GM23338 (cell line): ENCODE measurements around the gene RIF1. TPM values are rescaled to one million over a fixed set of nuclear protein-coding genes. Genes with fewer than 3 reads are reported as not detected.

Experiments
- ATAC-seq: fragments of 200-7000 bp; cut with Tn5 transposase; 3 replicates; pipeline ENCODE4 v1.9.1; 2020
- DNase-seq: peaks from one replicate; pipeline ENCODE4 v3.0.0-alpha.2; 2015; ENCODE audit warnings: low spot score
- H2AFZ ChIP-seq: fragments of 200-600 bp; sonication (generic); 2 replicates; pipeline ENCODE4 v1.8.0; 2016; ENCODE audit warnings: antibody characterized with exemption, mild to moderate bottlenecking, moderate library complexity
- H3F3A ChIP-seq: fragments of 200-600 bp; sonication (generic); replicated peaks from 2 replicates; pipeline ENCODE4 v1.8.0; 2017; ENCODE audit warnings: antibody characterized with exemption, mixed run types, low read depth
- H3K27ac ChIP-seq: fragments of 200-600 bp; sonication (generic); 2 replicates; pipeline ENCODE4 v1.6.1; 2016; ENCODE audit warnings: low read depth
- H3K27me3 ChIP-seq: fragments of 200-600 bp; sonication (generic); 2 replicates; pipeline ENCODE4 v1.8.0; 2016; ENCODE audit warnings: mild to moderate bottlenecking, mixed run types, moderate library complexity; ENCODE audit not compliant: insufficient read depth
- H3K36me3 ChIP-seq: fragments of 200-600 bp; sonication (generic); 2 replicates; pipeline ENCODE4 v1.8.0; 2016; ENCODE audit warnings: mild to moderate bottlenecking; ENCODE audit not compliant: insufficient read depth
- H3K4me1 ChIP-seq: fragments of 200-600 bp; sonication (generic); 2 replicates; pipeline ENCODE4 v1.8.0; 2016; ENCODE audit warnings: mild to moderate bottlenecking, moderate library complexity; ENCODE audit not compliant: insufficient read depth
- H3K4me2 ChIP-seq: fragments of 200-600 bp; sonication (generic); 2 replicates; pipeline ENCODE4 v1.7.1; 2017; ENCODE audit warnings: mixed run types
- H3K4me3 ChIP-seq: fragments of 200-600 bp; sonication (generic); 2 replicates; pipeline ENCODE4 v1.6.1; 2016; ENCODE audit warnings: mixed run types
- H3K79me2 ChIP-seq: fragments of 200-600 bp; sonication (generic); replicated peaks from 2 replicates; pipeline ENCODE4 v1.8.0; 2017; ENCODE audit warnings: mild to moderate bottlenecking; ENCODE audit not compliant: insufficient read depth
- H3K9me2 ChIP-seq: fragments of 200-600 bp; sonication (generic); 2 replicates; pipeline ENCODE4 v1.8.0; 2017; ENCODE audit not compliant: insufficient read depth
- H4K20me1 ChIP-seq: fragments of 200-600 bp; sonication (generic); replicated peaks from 2 replicates; pipeline ENCODE4 v1.8.0; 2017; ENCODE audit warnings: mild to moderate bottlenecking; ENCODE audit not compliant: insufficient read depth
- H3K27ac Mint-ChIP-seq: 2 replicates; pipeline ENCODE4 v1.8.0; 2020; ENCODE audit warnings: inconsistent platforms, mild to moderate bottlenecking, moderate library complexity, mixed read lengths
- H3K27me3 Mint-ChIP-seq: 3 replicates; pipeline ENCODE4 v1.8.0; 2022; ENCODE audit warnings: low read depth, mild to moderate bottlenecking, moderate library complexity, mixed read lengths, inconsistent platforms; ENCODE audit not compliant: insufficient read depth, poor library complexity
- H3K36me3 Mint-ChIP-seq: 3 replicates; pipeline ENCODE4 v1.8.0; 2021; ENCODE audit warnings: low read depth, mild to moderate bottlenecking, inconsistent platforms, moderate library complexity, mixed read lengths
- H3K4me1 Mint-ChIP-seq: 3 replicates; pipeline ENCODE4 v1.8.0; 2020; ENCODE audit warnings: mild to moderate bottlenecking, inconsistent platforms, mixed read lengths
- H3K4me3 Mint-ChIP-seq: 3 replicates; pipeline ENCODE4 v1.8.0; 2021; ENCODE audit warnings: moderate library complexity, mild to moderate bottlenecking, inconsistent platforms, mixed read lengths
- H3K9me3 Mint-ChIP-seq: 3 replicates; pipeline ENCODE4 v1.8.0; 2020; ENCODE audit warnings: moderate library complexity, mild to moderate bottlenecking, inconsistent platforms, mixed read lengths
- EZH2 ChIP-seq: fragments of 200-600 bp; sonication (generic); IDR thresholded peaks from one replicate; pipeline ENCODE4 v1.8.0; 2017; ENCODE audit warnings: antibody characterized with exemption, mild to moderate bottlenecking, low read depth; ENCODE audit not compliant: unreplicated experiment
- EZH2phosphoT487 ChIP-seq: fragments of 200-600 bp; sonication (generic); IDR thresholded peaks from one replicate; pipeline ENCODE4 v1.8.1; 2018; ENCODE audit warnings: antibody characterized with exemption; ENCODE audit not compliant: unreplicated experiment
- JUNB ChIP-seq: IDR thresholded peaks from one replicate; pipeline ENCODE4 v1.6.1; 2016; ENCODE audit warnings: antibody characterized with exemption; ENCODE audit not compliant: unreplicated experiment
- NANOG ChIP-seq: IDR thresholded peaks from 2 replicates; pipeline ENCODE4 v1.6.1; 2016; ENCODE audit warnings: antibody characterized with exemption, borderline replicate concordance
- POLR2AphosphoS5 ChIP-seq: IDR thresholded peaks from 2 replicates; pipeline ENCODE4 v1.6.1; 2016; ENCODE audit warnings: antibody characterized with exemption, low read depth
- STAT1 ChIP-seq: IDR thresholded peaks from one replicate; pipeline ENCODE4 v1.6.1; 2016; ENCODE audit warnings: antibody characterized with exemption; ENCODE audit not compliant: unreplicated experiment
- ZNF331 ChIP-seq: fragments of 250-450 bp; sonication (Bioruptor Pico); IDR thresholded peaks from 2 replicates; pipeline ENCODE4 v1.5.0; 2020; ENCODE audit warnings: low read depth, mild to moderate bottlenecking, moderate library complexity
- polyA plus RNA-seq: library from polyadenylated mRNA; unstranded; fragments of >200 nt; fragmentation: Nextera tagmentation; extraction: Ambion mirVana; gene quantifications from 2 replicates; pipeline ENCODE4 v1.2.1, GENCODE V29; 2016
- total RNA-seq: library from RNA; depleted of rRNA; stranded (reverse); fragments of >200 nt; shearing (Covaris generic); gene quantifications from 2 replicates; pipeline ENCODE4 v1.2.3, GENCODE V29; 2014
- TF ChIP-seq, protein P1 (sequence below): IDR thresholded peaks from one replicate; pipeline ENCODE4 v1.6.1; 2018; ENCODE audit warnings: antibody characterized with exemption; ENCODE audit not compliant: unreplicated experiment
- TF ChIP-seq, protein P2 (sequence below): fragments of 250-450 bp; sonication (Bioruptor Pico); IDR thresholded peaks from 2 replicates; pipeline ENCODE4 v1.5.0; 2020; ENCODE audit warnings: mild to moderate bottlenecking, moderate library complexity

RIF1 gene
- total and polyA plus RNA-seq, 2 experiments from 2014 or later = 68.5 to 134 TPM

DNA sequence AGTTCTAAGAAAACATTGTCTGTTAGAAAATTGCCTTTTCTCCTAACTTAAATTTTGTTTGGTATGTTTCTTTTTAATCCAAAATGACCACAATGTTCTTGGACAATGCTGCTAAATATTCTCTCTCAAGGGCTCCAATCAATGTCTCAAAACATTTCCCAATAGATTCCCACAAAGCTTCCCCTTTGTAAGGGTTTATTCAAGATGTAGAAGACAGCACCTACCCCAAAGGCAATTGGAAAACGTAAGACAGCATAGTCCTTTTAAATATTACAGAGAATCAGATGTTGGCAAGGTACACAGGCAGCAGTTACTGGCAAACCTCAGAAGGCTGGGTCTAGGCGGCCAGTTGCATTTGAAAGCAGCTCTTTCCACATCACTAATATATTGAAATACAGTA, 18.3 kb upstream of the RIF1 start:
- no peak for ATAC-seq
- H3K4me3 Mint-ChIP-seq = no peak overlapping the region
- peaks cover 5% of the 10 kb centered on the region; the same call in 1 of the 3 replicates for H3K9me3 Mint-ChIP-seq
- H3K27ac Mint-ChIP-seq = no peak overlapping the region
- 0 out of 3 replicates have a peak, but pooled peaks cover 5% of the 10 kb centered on the region for H3K36me3 Mint-ChIP-seq
- Histone ChIP-seq H3F3A (no peaks in the 10 kb centered on the region), H3K36me3 (no peaks in the 10 kb centered on the region), H3K79me2 (no peaks in the 10 kb centered on the region), H2AFZ (no peak overlapping the region), H3K9me2 (peaks cover 5% of the 10 kb centered on the region; the same call in 1 of the 2 replicates), H3K27me3 (no peaks in the 10 kb centered on the region), H3K4me3 (no peak overlapping the region), H3K4me1 (no peaks in the 10 kb centered on the region), H4K20me1 (no peaks in the 10 kb centered on the region), H3K27ac (no peak overlapping the region), H3K4me2 (no peak overlapping the region)
- DNase-seq = no peak
- TF ChIP-seq EZH2phosphoT487 (no peak), ZNF331 (no peak), EZH2 (no peak), NANOG (no peak)
- TF ChIP-seq, protein P1, sequence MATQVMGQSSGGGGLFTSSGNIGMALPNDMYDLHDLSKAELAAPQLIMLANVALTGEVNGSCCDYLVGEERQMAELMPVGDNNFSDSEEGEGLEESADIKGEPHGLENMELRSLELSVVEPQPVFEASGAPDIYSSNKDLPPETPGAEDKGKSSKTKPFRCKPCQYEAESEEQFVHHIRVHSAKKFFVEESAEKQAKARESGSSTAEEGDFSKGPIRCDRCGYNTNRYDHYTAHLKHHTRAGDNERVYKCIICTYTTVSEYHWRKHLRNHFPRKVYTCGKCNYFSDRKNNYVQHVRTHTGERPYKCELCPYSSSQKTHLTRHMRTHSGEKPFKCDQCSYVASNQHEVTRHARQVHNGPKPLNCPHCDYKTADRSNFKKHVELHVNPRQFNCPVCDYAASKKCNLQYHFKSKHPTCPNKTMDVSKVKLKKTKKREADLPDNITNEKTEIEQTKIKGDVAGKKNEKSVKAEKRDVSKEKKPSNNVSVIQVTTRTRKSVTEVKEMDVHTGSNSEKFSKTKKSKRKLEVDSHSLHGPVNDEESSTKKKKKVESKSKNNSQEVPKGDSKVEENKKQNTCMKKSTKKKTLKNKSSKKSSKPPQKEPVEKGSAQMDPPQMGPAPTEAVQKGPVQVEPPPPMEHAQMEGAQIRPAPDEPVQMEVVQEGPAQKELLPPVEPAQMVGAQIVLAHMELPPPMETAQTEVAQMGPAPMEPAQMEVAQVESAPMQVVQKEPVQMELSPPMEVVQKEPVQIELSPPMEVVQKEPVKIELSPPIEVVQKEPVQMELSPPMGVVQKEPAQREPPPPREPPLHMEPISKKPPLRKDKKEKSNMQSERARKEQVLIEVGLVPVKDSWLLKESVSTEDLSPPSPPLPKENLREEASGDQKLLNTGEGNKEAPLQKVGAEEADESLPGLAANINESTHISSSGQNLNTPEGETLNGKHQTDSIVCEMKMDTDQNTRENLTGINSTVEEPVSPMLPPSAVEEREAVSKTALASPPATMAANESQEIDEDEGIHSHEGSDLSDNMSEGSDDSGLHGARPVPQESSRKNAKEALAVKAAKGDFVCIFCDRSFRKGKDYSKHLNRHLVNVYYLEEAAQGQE = no peak
- H3K4me1 Mint-ChIP-seq = no peaks in the 10 kb centered on the region
- peaks cover 2% of the 10 kb centered on the region for H3K27me3 Mint-ChIP-seq

DNA sequence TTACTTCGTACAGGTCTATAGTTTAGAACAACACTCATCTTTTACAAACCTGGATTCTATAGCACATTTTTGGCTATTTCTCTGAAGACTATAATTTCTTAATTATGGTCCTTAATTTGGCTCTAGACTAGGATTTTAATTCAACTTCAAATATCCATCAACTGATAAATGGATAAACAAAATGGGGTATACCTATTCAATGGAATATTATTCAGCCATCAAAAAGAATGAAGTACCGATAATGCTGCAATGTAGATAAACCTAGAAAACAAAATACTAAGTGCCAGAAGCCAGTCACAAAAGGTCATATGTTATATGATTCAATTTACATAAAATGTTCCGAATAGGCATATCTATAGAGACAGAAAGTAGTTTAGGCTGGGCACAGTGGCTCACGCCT, 15.2 kb upstream of the RIF1 start:
- no peak overlapping the region for H3K27ac Mint-ChIP-seq
- no peak for ATAC-seq

More for the DNA sequence above, 15.2 kb upstream of the RIF1 start:
- DNase-seq = no peak
- Mint-ChIP-seq H3K27me3 (no peaks in the 10 kb centered on the region), H3K4me3 (no peak overlapping the region), H3K36me3 (0 out of 3 replicates have a peak, but pooled peaks cover 5% of the 10 kb centered on the region), H3K4me1 (no peaks in the 10 kb centered on the region), H3K9me3 (peaks cover 5% of the 10 kb centered on the region; the same call in 1 of the 3 replicates)
- TF ChIP-seq JUNB (no peak), POLR2AphosphoS5 (no peak), STAT1 (no peak)
- TF ChIP-seq, protein P2, sequence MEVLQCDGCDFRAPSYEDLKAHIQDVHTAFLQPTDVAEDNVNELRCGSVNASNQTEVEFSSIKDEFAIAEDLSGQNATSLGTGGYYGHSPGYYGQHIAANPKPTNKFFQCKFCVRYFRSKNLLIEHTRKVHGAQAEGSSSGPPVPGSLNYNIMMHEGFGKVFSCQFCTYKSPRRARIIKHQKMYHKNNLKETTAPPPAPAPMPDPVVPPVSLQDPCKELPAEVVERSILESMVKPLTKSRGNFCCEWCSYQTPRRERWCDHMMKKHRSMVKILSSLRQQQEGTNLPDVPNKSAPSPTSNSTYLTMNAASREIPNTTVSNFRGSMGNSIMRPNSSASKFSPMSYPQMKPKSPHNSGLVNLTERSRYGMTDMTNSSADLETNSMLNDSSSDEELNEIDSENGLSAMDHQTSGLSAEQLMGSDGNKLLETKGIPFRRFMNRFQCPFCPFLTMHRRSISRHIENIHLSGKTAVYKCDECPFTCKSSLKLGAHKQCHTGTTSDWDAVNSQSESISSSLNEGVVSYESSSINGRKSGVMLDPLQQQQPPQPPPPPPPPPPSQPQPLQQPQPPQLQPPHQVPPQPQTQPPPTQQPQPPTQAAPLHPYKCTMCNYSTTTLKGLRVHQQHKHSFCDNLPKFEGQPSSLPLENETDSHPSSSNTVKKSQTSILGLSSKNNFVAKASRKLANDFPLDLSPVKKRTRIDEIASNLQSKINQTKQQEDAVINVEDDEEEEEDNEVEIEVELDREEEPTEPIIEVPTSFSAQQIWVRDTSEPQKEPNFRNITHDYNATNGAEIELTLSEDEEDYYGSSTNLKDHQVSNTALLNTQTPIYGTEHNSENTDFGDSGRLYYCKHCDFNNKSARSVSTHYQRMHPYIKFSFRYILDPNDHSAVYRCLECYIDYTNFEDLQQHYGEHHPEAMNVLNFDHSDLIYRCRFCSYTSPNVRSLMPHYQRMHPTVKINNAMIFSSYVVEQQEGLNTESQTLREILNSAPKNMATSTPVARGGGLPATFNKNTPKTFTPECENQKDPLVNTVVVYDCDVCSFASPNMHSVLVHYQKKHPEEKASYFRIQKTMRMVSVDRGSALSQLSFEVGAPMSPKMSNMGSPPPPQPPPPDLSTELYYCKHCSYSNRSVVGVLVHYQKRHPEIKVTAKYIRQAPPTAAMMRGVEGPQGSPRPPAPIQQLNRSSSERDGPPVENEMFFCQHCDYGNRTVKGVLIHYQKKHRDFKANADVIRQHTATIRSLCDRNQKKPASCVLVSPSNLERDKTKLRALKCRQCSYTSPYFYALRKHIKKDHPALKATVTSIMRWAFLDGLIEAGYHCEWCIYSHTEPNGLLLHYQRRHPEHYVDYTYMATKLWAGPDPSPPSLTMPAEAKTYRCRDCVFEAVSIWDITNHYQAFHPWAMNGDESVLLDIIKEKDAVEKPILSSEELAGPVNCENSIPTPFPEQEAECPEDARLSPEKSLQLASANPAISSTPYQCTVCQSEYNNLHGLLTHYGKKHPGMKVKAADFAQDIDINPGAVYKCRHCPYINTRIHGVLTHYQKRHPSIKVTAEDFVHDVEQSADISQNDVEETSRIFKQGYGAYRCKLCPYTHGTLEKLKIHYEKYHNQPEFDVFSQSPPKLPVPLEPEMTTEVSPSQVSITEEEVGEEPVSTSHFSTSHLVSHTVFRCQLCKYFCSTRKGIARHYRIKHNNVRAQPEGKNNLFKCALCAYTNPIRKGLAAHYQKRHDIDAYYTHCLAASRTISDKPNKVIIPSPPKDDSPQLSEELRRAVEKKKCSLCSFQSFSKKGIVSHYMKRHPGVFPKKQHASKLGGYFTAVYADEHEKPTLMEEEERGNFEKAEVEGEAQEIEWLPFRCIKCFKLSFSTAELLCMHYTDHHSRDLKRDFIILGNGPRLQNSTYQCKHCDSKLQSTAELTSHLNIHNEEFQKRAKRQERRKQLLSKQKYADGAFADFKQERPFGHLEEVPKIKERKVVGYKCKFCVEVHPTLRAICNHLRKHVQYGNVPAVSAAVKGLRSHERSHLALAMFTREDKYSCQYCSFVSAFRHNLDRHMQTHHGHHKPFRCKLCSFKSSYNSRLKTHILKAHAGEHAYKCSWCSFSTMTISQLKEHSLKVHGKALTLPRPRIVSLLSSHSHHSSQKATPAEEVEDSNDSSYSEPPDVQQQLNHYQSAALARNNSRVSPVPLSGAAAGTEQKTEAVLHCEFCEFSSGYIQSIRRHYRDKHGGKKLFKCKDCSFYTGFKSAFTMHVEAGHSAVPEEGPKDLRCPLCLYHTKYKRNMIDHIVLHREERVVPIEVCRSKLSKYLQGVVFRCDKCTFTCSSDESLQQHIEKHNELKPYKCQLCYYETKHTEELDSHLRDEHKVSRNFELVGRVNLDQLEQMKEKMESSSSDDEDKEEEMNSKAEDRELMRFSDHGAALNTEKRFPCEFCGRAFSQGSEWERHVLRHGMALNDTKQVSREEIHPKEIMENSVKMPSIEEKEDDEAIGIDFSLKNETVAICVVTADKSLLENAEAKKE = no peak
- Histone ChIP-seq H3K4me2 (no peak overlapping the region), H3K4me3 (no peak overlapping the region), H2AFZ (no peak overlapping the region), H3K9me2 (peaks cover 5% of the 10 kb centered on the region; the same call in 1 of the 2 replicates), H3K4me1 (no peaks in the 10 kb centered on the region), H3F3A (no peaks in the 10 kb centered on the region), H3K27me3 (no peaks in the 10 kb centered on the region), H3K79me2 (no peaks in the 10 kb centered on the region), H4K20me1 (no peaks in the 10 kb centered on the region), H3K36me3 (no peaks in the 10 kb centered on the region), H3K27ac (no peak overlapping the region)
